Calu3 (cell line): ENCODE measurements around the gene CDKAL1. TPM values are rescaled to one million over a fixed set of nuclear protein-coding genes. Genes with fewer than 3 reads are reported as not detected.

Experiments used
- BruUV-seq: library from RNA; stranded (reverse); fragments of 400-500 nt; replicated peaks from 2 replicates; lab custom pipeline; 2021; lab: Mats Ljungman, UMichigan
- CTCF ChIA-PET: fragments of 300-600 bp; sonication (Branson Sonifier 250); formaldehyde crosslinking; loops from one replicate; lab custom pipeline; 2022; ENCODE audit warnings: antibody characterized with exemption; lab: Charles Lee
- DNase-seq: peaks from one replicate; pipeline ENCODE4 v3.0.0; 2022
- H3K27ac Mint-ChIP-seq: one replicate; pipeline ENCODE4 v1.8.0; 2022; ENCODE audit warnings: mixed read lengths; ENCODE audit not compliant: unreplicated experiment
- H3K27me3 Mint-ChIP-seq: one replicate; pipeline ENCODE4 v1.8.0; 2022; ENCODE audit warnings: mixed read lengths; ENCODE audit not compliant: unreplicated experiment
- H3K36me3 Mint-ChIP-seq: one replicate; pipeline ENCODE4 v1.8.0; 2022; ENCODE audit warnings: mild to moderate bottlenecking, moderate library complexity, mixed read lengths; ENCODE audit not compliant: insufficient read depth, unreplicated experiment
- H3K4me1 Mint-ChIP-seq: one replicate; pipeline ENCODE4 v1.8.0; 2022; ENCODE audit warnings: mild to moderate bottlenecking, low read depth, mixed read lengths; ENCODE audit not compliant: unreplicated experiment
- H3K4me3 Mint-ChIP-seq: one replicate; pipeline ENCODE4 v1.8.0; 2022; ENCODE audit warnings: mild to moderate bottlenecking, low read depth, moderate library complexity, mixed read lengths; ENCODE audit not compliant: unreplicated experiment
- H3K9me3 Mint-ChIP-seq: one replicate; pipeline ENCODE4 v1.8.0; 2022; ENCODE audit warnings: low read depth, mixed read lengths; ENCODE audit not compliant: unreplicated experiment
- intact Hi-C: fragments of 100-400 bp; cut with micrococcal nuclease; formaldehyde crosslinking; loops from one replicate; pipeline ENCODE4 v1.10.0; 2022; ENCODE audit not compliant: unreplicated experiment
- total RNA-seq: library from RNA; stranded (reverse); gene quantifications from 2 replicates; pipeline ENCODE4 v1.2.3, GENCODE V29; 2022
- TF ChIP-seq, protein P1 (sequence below): fragments of 200-600 bp; IDR thresholded peaks from one replicate; pipeline ENCODE4 v1.8.0; 2022; ENCODE audit warnings: antibody characterized with exemption; ENCODE audit not compliant: unreplicated experiment

The CDKAL1 gene
- total RNA-seq, 1 experiment from 2014 or later: 39.6 TPM

- TF ChIP-seq, protein P1, sequence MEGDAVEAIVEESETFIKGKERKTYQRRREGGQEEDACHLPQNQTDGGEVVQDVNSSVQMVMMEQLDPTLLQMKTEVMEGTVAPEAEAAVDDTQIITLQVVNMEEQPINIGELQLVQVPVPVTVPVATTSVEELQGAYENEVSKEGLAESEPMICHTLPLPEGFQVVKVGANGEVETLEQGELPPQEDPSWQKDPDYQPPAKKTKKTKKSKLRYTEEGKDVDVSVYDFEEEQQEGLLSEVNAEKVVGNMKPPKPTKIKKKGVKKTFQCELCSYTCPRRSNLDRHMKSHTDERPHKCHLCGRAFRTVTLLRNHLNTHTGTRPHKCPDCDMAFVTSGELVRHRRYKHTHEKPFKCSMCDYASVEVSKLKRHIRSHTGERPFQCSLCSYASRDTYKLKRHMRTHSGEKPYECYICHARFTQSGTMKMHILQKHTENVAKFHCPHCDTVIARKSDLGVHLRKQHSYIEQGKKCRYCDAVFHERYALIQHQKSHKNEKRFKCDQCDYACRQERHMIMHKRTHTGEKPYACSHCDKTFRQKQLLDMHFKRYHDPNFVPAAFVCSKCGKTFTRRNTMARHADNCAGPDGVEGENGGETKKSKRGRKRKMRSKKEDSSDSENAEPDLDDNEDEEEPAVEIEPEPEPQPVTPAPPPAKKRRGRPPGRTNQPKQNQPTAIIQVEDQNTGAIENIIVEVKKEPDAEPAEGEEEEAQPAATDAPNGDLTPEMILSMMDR: no peak
- BruUV-seq: no TSS peak
- CTCF ChIA-PET: no interaction called here
- Mint-ChIP-seq H3K4me1 (peaks cover 35% of the 10 kb centered on the region), H3K9me3 (no peaks in the 10 kb centered on the region), H3K4me3 (no peak overlapping the region), H3K36me3 (no peaks in the 10 kb centered on the region), H3K27me3 (no peaks in the 10 kb centered on the region), H3K27ac (no peak overlapping the region)
- intact Hi-C loops: loop anchor here (5.0 kb wide), 1 partner anchor 257 kb away; no protein-coding TSS in a partner anchor
- no peak for DNase-seq
Observed at GRCh38 chr6:21279619-21280018, 745.4 kb downstream of the CDKAL1 start.

DNA sequence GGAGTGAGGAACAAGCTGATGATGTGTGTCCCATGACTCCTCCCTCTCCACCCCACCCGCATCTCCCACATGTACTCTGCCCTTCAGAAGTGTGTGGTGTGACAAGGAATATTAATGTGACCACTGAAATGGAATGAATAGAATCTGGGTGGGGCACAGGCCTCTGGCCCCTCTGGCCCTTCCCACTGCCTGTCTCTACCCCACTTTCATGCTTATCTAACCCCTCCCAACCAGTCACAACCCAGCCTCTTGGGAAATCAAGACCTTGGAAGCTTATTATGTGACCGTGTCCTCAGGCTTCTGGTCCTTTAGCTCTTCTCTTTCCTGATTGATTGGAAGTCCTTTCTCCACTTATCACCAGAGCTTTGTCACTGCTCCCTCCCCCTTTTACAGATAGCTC lies 747.1 kb downstream of the CDKAL1 start:
- peaks cover 35% of the 10 kb centered on the region for H3K4me1 Mint-ChIP-seq
- H3K36me3 Mint-ChIP-seq: no peaks in the 10 kb centered on the region
- peak; percentile 60 for DNase-seq
- CTCF ChIA-PET: interaction anchor here (0.8 to 1.5 kb wide), 4 partner anchors 11 to 405 kb away, joined by 3 to 4 read pairs (median 3); no protein-coding TSS in a partner anchor
- H3K4me3 Mint-ChIP-seq: no peak overlapping the region
- no peaks in the 10 kb centered on the region for H3K27me3 Mint-ChIP-seq
- no TSS peak for BruUV-seq
- no peaks in the 10 kb centered on the region for H3K9me3 Mint-ChIP-seq
- TF ChIP-seq, protein P1: no peak
- intact Hi-C loops: no loop called here
- no peak overlapping the region for H3K27ac Mint-ChIP-seq

Other genes with a start within 250 kb of the CDKAL1 start
- gene E2F3, start 132.6 kb upstream of the CDKAL1 start, total RNA-seq: 69.1 and 69.8 TPM in 2 replicates